NCI-H526 (cell line): Measurements from ENCODE around the gene PPP1CA.

Experiments
- DNase-seq, 2 experiments: peaks; one replicate each; lab custom pipeline; 2025; lab: John Stamatoyannopoulos, UW

PPP1CA gene

DNA sequence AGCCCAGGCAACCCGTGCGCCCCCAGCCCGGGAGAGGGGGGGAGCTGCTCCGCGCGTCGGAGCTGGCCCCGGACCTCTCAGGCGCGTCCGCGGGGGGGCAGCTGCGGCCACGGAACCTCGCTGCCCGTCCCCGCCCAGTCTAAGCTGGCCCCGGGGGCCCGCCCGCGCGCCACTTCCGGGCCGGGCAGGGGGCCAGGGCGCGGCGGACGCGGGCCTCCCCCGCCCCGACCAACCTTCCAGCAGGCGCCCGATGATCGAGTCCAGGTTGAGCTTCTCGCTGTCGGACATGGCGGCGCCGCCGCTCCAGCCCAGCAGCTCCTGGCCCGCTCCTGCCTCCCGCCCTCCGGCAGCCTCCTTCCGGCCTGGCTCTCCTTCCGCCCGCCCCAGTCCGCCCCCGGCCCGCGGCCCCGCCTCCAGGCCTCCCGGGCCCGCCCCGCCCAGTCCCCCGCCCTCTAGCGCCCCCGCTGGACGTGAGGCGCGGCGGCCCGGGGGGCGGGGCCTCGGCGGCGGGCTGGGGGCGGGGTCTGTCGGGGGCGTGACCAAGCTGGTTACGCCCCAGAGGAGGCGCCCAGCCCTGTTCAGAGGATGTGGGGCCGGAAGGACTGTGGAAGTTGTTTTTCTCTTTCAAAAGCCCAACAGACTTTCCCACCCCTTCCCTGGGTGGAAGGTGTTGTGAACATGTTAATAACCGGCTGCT is at the start of gene PPP1CA:
PPP1CA (minus strand) TSS at position 364 of the 697 bp plus-strand sequence; CDS start at position 288, 76 bp downstream.
- peak; percentile 58 to 95 for DNase-seq

DNA sequence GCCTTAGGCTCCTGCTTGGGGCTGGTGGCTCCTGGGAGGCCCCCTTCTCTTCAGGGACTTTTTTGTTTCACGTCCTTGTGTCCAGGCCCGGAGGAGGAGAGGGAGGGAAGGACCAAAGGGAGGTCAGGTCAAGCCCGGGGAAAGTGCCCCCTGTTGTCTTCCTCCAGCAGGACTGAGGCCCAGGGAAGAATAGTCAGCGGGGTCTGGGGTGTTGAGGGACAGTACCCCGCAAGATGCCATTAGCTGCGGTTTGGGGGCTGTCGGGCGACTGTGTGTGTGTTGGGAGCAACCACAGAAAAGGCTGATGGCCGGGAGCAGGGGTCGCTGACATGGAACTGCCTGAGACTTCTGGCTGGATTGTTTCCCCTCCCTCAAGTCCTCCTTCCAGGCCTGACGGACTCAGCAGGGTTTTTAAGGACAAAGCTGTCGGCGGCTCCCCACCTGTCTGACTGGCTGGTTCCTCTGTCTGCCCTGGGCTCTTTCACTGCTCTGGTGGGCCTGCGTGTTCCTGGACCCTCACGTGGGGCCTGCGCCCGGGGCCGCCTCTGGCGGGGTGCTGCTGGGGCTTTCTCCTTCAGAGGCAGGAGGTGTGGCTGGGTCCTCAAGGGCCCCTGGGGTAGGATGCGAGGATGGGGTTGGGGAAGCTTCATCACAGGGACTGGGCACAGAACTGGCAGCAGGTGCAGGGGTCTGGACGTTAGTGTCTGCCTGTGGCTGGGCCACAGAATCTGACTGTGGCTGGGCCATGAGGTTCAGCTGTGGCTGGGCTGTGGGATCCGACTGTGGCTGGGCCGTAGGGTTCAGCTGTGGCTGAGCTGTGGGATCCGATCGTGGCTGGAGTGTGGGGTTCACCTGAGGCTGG is 49.4 kb upstream of the PPP1CA start:
- DNase-seq = no peak

DNA sequence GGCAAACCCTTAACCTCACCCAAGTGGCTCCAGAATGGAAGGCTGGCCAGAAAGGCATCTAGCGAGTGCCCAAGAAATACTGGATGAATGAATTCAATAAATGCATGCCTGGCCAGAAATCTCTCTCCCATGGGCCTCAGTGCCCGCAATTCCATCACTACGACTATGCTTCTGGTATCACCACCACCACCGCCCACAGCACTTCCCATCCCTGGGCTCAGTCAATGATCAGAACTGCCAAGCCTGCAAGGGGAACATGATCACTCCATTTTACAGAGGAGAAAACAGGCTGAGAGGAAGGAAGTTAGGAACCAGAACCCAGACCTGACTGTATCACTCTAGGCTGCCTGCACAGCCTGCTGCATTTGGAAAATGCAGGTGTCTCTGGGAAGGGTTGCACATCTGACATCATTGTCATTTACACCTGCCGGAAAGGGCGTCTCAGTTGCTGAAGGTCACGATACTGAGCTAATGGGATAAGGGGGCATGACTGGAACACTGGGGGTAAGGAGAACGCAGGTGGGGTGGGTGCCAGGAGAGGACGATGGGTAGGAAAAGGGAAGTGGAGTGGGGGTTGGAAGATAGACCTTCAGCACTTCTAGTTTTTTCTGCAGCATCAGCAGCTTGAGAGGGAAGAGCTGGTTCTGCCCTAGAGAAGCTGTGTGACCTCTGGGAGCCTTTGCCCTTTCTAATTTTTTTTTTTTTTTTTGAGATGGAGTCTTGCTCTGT is 47.6 kb upstream of the PPP1CA start:
- DNase-seq = no peak

DNA sequence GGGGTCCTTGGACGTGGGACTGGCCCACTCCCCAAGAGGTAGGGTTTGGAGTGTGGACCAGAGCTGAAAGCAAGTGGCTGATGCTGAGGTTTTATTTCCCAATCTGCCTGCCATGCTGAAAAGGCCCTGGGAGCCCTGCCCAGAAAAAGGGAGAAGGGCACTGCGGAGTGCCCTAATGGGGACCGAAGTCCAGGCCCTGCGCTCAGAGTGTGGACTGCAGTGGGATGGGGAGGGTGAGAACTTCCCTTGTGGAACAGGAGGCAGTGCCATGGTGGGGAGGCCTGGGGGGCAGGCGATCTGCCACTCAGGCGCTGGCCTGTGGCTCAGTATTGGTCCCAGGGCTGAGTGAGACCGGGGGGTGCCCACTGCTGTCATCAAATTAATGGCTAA is 46.6 kb upstream of the PPP1CA start:
- no peak for DNase-seq

DNA sequence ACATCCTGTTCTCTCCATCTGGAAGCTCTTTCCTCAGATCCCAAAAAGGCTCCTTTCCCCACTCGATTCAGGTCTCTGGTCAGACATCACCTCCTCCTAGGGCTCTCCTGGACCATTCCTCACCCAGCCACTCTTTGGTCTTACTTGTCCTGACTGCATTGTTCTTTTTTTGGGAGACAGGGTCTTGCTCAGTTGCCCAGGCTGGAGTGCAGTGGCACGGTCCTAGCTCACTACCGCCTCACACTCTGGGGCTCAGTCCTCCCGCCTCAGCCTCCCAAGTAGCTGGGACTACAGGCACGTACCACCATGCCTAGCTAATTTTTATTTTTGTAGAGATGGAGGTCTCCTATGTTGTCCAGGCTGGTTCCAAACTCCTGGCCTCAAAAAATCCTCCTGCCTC is 43.9 kb upstream of the PPP1CA start:
- no peak for DNase-seq

DNA sequence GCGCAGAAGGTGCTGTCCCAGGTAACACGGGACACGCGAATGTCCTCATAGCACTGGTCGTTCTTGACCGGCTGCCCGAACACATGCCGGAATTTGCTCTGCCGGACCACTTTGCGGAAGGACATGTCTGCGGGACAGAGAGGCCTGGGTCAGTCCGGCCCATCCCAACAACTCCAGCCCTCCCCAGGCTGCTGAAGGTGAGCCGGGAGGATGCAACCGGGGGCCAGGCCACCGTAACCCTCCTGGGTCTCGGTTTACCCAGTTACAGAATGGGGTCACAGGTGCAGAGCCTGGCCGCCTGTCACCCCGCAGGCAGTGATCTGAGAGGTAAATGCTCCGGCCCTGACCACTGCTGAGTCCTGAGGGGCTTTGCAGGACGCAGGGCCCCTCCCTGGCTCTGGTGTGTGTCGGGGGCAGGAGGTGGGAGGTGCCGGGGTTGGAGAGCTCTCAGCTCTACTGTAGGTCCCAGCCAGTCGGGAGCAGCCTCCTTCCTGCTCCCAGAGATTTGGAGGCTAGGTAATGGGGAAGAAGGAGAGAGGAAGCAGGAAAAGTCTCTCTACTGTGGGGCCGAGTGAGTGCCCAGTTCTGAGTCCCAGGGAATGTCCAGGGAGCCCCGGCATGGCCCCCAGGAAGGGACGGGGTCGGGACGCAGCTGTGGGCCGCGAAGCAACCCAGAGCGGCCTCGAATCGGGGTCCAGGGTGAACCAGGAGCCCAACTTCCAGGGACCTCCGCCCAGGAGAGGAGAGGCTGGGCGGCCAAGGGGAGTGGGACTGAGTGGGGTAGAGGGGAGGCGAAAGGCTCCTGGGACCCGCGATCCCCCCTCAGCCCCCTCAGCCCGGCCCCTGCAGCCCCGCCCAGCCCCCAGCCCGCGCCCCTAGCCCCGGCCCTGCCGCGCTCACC is 41.1 kb upstream of the PPP1CA start:
- DNase-seq = no peak

DNA sequence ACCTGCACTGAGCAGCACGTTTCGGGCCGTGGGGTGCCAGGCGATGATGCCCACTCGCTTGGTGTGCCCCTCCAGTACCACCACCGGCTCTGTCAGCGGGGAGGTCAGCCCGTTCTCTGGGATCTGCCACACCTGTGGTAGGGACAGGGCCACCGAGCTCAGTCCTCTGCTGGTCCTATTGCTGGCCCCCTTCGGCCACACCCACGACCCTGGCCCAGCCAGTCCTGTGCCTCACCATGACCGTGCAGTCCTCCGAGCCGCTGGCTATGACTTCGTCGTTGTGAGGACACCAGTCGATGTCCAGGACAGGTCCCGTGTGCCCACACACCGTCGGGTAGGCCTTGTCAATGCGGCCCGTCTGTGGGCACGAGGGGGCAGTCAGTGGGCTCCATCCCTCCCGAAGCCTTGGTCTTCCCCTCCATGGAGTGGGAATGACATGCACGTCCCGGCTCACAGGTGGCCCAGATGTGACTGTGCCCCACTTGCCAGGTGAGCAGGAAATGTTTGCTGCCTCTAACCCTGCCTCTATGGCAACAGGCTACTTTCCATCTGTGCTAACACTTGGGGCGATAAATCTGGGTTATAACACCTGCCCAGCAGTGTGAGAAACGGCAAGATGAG is 40.2 kb upstream of the PPP1CA start:
- DNase-seq = no peak

DNA sequence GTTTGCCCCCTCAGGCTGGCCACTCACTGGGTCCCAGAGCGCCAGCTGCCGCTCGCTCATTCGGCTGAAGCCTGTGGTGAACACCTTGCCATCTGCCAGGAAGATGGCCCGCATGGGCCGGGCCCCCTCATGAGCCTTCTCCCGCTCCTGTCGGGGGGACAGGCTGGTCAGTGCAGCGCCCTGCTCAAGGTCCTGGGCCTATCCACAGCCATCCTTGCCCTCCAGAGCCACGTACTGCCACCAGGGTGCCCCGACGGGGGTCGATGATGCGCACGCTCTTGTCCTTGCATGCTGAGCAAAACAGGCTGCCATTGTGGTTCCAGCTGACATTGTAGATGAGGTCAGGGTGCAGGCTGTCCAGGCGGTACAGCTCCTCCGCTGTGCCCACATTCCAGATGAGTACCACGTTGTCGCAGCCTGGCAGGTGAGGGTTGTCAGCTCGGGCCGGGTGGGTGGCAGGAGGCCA is 39.5 kb upstream of the PPP1CA start:
- DNase-seq = no peak

DNA sequence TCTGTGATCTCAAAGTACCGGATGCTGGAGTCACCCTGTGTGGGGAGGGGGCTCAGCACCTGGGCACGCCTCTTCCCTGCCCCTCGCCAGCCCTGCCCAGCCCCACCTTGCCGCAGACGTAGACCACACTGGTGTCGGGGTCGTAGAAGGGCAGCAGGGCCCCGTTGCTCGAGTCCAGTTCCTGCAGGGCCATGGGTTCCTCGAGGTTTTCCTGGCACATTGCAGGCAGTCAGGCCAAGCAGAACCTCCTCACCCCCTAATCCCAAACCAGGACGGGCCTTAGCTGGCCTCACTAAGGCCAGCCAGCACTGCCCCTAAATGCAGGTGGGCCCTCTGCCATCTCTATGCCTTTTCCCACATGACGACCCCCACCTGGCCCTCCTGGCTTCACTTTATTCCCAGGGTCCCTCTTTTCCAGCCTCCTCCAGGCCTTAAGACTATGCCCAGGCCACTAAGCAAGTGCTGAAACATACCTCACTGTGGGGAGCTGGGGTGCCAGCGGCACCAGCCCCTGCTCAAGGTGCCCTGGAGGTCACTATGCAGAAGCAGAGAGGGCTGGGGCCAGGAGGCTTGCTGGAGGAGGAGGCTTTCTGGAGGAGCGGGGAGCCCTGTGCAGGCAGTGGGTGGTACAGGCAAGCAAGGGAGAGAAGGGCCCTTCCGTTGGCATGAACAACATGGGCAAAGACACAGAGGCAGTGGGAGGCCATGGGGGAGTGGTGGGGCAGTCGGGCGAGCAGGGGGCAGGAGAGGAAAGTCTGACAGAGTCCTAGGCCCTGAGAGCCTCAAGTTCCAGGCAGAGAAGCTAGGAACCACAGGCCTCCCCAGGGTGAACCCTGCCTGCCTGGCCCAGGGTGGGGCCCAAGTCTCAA is 38.8 kb upstream of the PPP1CA start:
- no peak for DNase-seq

DNA sequence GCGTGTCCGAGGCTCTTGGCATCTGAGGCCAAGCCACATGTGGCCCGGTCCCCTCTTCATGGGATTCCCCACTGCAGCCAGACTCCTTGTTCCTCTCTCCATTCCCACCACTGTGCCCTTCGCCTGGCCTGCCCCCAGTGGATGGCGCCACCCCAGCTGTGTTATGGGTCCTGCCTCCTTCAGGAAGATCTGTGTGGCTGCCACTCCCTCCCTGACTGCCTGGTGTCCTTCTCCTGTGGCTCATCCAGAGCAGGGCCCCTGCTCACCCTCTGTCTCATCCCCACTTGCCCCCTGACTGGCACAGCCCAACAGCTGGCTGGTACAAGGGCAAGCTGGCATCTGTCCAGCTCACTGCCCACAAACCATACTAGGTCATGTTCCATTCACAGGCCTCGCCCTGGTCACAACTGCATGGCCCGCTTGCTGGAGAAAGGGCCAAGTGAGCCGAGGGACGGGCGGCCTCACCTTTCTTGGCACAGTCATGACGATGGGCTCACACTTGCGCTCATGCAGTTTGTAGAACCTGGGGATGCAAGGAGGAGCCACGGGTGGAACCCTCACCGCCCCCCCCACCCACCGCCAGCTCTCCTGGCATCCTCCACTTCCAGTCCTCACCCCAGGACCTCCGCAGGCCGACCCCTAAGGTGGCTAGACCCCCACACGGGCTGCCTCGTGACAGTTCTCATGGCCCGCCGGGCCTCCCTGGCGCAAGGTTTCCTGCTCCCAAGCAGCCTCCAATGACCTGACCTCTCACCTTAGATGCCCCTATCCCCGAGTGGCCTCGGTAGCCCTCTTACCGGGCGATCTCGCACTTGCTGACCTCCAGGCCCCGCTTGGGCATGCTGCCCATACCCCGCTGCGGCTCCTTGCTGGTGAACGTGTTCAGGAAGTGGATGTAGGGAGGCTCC is 37.9 kb upstream of the PPP1CA start:
- DNase-seq = peak; percentile 16 to 41

DNA sequence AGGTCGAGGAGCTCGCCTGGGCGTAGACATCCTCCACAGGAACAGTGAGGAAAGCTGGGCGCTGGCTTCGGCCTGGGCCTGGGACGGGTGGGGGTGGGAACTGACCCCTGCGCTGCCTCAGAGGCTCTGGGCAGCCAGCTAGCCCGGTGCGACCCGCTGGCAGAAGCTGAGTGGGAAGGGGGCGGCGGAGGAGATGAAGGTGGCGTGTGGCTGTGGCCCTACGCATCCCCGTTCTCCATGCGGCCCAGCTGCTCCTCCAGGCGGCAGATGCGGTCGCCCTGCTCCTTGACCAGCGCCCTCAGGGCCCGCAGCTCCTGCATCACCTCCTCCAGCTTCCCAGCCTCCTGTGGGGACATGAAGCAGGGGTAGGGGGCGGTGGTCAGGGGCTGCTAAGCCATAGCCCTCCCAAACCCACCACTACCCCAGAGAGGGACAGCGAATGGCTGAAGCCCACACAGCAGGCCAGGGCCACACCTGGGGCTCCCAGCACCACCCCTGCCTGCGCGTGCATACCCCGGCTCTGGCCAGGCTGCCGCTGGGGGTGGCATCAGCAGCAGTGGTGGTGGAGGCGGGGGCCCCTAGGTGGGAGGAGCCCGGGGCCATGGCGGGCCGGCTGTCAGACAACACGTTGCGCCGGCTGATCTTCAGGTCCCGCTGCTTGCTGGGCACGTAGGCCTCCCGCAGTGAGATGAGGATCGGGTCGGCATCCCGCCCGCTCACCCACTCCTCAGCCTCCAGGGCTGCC is 36.7 kb upstream of the PPP1CA start:
- DNase-seq = no peak

DNA sequence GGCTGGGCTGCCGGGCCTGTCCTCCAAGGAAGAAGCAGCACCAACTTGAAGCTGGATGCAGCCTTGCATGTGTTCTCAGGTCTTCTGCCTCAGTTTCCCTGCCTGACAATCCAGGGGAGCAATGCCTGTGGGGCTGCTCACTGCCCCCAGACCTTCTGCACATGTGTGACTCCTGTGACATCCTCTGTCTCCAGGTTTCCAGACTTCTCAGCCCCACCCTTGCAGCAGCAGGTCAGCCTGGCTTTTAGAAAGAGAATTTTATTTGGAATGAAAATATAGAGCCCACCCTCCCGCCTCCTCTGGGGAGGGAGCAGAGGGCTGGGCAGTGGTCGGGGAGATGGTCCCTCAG is 36.1 kb upstream of the PPP1CA start:
- DNase-seq = no peak

DNA sequence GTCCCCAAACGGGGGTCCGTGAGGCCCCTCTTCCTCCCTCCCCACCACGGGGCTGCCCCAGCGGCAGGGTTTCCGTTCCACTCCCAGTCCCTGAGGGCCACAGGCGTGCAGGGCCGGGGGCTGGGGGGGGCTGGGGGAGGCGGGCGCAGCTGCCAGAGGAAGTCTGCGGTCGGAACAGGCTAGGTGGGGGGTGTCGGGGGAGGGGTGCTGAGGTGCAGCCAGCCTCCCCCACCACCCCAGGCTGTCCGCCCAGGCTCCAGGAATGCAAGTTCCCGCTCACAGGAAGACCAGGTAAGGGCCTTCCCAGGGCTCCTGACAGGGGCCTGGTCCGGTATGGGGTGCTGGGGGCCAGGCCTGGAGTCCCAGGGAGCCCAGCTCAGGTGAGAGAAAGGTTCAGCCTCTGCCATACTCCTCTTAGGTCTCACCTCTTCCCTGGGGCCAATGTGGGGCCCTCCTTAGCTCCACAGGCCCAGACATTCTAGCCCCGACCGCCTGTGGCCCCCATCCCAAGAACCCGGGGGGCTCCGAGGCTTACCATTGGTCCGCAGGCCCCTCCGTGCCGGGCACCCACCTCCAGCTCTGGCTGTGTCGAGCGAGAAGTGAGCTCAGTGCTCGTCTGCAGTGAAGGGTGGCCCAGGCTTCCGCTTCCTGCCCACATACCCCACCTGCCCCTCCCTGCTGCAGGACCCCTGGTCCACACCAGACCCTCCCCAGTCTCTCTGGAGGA is 35.6 kb upstream of the PPP1CA start, which contains the start of gene PTPRCAP:
PTPRCAP (minus strand) TSS at position 601 of the 727 bp plus-strand sequence; CDS start at position 538, 63 bp downstream.
- DNase-seq = no peak

DNA sequence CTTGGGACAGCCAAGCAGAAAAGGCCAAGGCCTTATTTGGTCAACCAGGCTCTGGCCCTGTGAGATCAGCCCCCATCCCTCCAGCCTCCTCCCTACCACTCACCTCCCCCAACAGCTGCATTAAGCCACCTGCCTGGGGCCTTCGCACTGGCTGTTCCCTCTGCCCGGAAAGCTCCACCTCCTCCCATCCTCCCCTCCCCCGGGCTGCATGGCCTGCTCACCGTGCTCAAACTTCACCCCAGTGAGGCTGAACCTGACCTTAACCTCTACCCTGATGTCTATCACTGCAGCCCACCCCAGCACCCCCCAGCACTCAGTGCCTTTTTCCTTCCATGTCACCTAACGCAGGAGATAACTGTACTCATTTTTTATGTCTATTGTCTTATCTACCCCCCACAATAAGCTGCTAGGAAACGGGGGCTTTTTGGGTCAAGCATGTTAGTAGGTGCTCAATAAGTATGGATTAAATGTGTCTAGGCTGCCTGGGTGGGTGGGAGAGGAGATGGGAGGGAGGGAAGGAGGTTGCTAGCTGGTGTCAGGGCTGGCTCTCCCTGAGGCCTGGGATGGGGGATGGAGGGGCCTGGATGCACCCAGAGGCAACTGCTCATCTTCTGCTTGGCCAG is 34.9 kb upstream of the PPP1CA start:
- DNase-seq = peak in 1 of 2 experiments; percentile 38

DNA sequence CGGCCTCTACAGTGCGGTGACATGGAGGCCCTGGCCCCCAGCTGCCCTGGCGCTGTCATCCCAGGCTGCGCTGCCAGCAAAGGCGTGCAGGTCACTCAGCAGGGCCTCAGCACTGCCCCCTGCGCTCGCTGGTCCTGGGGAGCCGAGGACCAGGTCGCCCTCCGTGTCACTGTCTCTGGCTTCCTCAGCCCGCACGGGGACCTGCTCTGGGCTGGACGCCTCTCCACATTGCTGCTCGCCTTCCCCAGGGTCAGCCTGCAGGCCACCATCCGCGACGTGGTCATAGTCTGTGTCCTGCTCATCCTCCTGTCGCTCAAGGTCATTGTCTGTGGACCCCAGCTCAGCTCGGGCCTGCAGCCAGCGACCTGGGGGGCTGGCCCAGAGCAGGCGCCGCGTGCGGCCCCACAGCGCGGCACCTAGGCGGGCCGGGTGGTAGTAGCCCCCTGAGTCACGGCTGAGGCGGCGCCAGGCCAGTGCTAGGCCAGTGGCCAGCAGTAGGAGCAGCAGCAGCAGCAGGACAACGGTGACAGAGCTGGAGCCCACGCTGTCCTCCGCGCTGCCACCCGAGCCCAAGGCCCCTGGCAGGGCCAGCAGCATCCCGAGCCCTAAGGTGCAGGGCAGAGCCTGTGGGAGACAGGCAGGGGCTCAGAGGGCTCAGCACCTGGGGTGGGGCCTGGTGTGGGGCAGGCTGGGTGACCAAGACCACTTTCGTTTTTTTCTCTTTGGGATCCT is 34.2 kb upstream of the PPP1CA start:
- DNase-seq = no peak

DNA sequence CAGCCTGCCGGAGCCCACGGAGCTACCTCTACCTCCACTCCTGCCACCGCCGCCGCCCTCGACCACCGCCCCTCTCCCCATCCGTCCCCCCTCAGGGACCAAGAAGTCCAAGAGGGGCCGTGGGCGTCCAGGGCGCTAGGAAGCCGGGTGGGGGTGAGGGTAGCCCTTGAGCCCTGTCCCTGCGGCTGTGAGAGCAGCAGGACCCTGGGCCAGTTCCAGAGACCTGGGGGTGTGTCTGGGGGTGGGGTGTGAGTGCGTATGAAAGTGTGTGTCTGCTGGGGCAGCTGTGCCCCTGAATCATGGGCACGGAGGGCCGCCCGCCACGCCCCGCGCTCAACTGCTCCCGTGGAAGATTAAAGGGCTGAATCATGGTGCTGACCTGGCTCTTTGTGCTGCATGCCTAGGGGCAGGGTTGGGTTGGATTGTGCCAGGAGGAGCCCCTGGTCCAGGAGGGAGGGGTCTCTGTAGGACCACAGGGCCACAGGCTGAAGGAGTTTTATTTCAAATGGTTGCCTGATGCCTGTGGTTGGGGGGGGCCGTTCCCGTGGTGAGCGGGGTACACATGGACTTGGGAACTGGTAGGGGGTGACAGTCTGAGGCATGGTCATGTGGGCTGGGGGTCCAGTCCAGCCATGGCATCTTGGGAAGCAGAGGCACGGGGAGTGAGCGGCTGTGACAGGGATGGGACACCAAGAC is 33.5 kb upstream of the PPP1CA start:
- DNase-seq = no peak
